Activated T-helper 1 cell treated with anti-CD3 and anti-CD28 coated beads, Interleukin-2, amount 50 U/mL, for 16 hours (primary cell): ENCODE data around the gene ACBD7.

Experiments
- DNase-seq, 2 donors: peaks; one replicate each; pipeline ENCODE4 v3.0.0-alpha.2; 2020; ENCODE audit warnings: low read depth in 1 of 2, low spot score in 1 of 2

The ACBD7 gene

DNA sequence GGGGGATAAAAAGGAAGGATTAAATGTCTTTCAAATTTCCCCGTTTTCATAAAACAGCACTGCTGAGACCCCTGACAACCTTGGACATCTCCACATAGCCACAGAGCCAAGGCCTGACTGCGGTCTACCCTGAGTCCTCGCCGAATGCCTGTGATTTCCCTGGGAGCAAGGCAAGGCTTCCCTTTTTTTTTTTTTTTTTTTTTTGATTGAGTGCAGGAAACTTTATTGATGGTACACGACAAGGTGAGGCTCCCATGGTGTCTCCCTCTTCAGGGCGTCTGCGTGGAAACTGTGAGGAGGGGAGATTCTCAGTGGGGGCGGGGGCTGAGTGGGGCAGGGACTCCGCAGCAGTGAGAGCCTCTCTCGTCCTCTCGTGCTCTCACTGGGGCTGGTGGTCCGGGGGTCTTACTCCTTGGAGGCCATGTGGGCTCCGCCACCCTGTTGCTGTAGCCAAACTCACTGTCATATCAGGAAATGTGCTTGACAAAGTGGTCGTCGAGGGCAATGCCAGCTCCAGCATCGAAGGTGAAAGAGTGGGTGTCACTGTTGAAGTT lies 4.4 kb upstream of the ACBD7 start:
- DNase-seq = no peak

DNA sequence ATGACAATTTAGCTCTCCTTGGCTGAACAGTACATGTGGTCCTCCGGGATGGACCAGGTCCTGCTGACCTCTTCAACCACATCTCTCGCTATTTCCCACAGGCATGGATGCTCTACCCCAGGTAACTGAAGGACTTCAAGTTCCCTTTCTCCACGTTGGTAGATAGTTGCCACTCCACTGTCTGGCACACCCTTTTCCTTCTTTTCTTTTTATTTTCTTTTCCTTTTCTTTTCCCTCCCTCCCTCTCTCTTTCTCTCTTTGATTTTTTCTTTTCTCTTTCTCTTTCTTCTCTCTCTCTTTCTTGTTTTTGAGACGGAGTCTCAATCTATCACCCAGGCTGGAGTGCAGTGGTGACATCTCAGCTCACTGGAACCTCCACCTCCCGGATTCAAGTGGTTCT lies 2.8 kb upstream of the ACBD7 start:
- DNase-seq = no peak

DNA sequence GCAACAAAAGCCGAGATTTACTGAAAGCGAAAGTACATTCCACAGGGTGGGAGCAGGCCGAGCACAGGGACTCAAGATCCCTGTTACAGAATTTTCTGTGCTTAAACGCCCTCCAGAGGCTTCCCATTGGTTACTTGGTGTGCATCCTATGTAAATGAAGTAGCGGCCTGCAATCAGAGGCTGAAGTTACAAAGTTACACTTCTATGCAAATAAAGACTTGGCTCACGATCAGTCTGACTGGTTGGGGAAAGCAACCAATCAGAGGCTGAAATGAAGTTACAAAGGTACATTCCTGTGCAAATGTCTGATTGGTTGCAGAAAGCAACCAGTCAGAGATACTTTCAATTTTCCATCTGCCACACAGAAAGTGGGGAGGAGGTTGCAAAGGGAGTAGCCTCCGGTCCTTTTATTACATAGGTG lies 4.1 kb downstream of the ACBD7 start:
- no peak for DNase-seq

DNA sequence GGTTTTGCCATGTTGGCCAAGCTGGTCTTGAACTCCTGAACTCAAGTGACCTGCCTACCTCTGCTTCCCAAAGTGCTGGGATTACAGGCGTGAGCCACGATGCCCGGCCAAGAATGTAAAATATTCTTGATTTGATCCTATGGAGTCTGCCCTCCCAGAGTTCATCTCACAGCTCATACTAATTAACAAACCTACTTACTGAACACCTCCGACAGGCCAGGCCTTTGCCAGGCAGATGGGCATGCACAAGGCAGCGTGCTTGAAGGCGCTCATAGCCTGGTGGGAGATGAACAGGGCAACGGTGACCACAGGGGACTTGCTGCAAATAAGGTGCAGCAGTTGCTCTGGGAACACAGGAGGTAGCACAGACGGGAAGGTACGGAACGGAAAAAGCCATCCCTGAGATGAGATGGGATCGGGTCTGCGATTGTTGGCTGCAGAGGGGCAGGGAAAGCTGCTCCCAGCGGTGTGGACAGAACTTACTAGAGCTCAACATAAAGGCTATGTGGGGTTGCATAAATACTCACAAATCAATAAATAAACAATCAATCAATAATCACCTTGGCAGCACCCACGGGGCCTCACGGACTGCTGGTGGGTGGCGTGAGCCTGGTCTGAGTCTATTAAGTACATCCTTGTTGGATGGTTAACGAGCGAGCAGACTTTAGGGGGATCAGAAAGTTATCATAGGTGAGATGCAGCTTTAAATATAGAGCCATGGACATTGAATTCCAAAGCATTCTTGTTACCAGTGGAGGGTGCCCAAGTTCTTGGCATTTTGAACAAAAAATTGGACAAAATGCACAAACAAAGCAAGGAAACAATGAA lies 4.7 kb downstream of the ACBD7 start:
- DNase-seq = no peak

DNA sequence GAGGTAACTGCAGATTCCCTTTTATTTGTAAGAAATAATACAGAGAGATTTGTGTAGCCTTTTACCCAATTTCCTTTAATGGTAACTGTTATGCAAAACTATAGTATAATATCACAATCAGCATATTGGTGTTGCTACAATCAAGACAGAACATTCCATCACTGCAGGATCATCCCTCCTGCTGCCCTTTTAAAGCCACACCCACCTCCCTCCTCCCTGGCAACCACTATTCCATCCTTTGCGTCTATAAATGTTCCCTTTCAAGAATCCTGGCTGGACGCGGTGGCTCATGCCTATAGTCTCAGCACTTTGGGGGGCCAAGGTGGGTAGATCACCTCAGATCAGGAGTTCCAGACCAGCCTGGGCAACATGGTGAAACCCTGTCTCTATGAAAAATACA lies 13.2 kb downstream of the ACBD7 start:
- no peak for DNase-seq

DNA sequence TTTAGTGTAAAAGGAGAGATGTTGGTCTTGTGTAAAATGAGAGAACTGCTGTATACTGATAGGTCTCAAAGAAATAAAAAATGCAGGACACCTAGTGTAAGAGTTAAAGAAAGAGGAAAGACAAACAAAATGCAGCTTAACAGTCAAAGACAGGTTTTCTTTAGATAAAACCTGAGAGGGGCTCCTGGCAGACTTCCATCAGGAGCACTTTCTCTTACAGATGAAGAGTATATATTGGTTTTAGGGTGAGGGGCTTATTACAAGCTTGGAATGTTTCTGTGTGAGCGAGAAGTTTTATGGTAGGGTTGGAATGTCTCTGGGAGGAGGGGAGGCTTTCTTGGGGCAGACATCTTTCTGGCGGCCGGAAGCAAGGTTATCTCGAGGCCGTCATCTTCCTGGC lies 16.2 kb downstream of the ACBD7 start:
- DNase-seq = no peak

DNA sequence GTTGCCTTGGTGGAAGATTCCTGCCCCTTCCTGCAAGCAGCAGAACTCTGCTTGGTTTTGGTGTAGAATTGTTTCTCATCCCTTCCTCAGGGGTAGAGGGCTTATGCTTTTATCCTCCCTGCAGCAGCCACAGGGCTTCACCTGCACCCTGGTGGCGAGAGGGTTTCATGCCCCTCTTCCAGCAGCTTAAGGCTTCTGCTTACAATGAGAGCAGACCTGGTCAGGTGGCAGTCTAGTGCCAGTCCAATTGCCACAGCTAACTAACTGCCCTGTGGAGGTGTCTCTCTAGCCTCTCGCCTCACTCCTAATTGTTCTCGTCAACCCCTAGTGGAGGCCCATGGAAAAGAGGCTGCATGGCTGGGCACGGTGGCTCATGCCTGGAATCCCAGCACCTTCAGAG lies 19.3 kb downstream of the ACBD7 start:
- DNase-seq = no peak

DNA sequence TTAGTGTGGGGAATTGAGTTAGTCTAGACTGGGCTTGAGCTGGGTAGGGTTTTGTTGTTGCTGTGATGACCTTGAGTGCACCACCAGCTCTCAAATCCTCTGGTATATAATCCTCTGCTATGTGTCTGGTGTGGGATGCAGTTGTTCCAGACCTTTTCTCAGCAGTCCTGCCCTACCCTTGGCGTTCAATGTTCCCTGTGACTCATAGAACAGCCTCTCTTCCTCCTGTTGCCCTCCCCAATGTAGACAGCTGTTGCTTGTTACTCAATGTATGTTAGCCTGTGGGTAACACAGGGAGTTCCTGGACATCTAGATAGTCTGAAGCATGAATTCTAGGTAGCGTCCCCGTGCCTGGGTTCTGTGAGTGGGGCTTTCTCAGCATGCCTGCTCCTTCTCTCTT lies 19.8 kb downstream of the ACBD7 start:
- no peak for DNase-seq

DNA sequence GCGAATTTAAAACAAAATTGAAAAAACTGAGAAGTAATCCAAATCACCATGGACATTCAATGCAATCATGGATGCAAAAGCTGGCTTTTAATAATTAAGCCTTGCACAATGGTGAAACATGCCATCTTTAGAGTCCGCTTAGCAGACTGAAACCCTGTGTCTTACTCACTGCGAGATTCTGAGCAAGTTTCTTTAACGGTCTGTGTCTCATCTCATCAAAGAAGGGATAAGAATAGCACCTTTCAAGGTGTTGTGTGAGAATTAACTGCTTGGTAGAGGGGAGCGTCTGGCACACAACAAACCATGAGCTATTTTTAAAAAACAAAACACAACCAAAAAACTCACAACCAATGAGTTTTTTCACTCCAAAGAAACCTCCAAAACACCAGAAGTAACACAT lies 21.4 kb downstream of the ACBD7 start:
- DNase-seq = no peak

DNA sequence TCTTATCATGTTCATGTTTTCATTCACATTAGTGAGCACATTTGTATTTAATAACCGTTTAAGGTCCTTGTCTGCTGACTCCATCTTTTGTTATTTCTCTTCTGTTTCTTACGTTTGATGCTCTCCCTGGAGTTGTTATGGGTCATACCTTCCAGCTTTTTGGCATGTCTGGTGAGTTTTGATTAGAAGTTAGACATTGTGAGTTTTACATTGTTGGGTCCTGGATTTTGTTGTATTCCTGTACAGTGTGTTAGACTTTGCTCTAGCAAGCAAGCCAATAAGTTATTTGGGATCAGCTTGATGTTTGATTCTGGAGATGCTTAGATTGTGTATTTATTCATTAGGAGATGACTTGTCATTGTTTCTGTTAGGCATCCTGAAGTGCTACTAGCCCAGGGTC lies 27.9 kb downstream of the ACBD7 start:
- no peak for DNase-seq

DNA sequence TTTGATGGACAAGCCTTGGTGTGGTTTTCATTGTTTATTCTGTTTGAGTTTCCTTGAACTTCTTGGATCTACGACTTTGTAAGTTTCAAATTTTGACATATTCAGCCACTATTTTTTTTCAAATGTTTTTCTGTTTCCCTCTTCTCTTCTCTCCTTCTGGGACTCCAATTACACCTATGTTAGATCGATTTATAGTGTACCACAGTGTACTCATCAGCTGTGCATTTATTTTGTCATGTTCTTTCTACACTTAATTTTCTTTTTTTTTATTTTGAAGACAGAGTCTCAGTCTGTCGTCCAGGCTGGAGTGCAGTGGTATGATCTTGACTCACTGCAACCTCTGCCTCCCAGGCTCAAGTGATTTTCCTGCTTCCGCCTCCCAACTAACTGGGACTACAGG lies 28.7 kb downstream of the ACBD7 start:
- no peak for DNase-seq

DNA sequence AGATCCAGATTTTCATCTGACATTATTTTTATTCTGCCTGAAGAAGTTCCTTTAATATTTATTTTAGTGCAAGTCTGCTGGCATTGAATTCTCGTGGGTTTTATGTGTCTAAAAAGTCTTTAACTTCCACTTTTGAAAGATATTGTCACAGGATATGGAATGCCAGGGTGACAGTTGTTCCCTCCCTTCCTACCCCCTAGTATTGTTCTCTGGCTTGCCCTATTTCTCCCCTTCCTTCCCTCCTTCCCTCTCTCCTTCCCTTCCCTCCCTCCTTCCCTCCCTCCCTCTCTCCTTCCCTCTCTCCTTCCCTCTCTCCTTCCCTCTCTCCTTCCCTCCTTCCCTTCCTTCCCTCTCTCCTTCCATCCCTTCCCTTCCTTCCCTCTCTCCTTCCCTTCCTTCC lies 29.9 kb downstream of the ACBD7 start:
- no peak for DNase-seq

DNA sequence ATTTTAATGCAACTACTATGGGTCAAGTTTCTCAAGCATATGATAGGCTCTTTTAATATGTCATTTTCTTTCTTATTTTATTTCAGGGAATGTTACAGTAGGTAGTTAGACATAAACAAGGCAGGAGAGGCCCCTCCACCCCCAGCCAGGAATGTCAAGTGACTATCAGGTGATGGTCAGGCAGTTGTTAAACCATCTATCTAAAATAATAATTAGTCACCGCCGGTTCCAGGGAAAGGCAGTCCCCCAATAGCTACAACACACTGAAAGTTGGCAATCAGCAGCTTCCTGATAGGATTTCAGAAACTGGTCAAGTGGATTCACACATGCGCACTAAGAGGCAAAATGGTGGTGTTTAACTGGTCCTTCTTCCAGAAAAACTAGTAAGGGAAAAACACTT lies 35.5 kb downstream of the ACBD7 start:
- no peak for DNase-seq

DNA sequence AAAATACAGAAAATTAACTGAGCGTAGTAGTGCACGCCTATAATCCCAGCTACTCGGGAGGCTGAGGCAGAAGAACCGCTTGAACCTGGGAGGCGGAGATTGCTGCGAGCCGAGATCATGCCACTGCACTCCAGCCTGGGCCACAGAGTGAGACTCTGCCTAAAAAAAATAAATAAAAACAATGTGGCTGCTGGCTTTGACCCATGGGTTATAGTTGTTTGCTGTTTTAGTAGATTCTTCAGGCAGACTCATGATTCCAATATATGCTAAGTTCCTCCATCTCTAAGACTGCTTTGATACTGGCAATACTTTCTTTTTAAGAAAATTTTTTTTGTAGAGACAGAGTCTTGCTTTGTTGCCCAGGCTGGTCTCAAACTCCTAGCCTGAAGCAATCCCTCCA lies 36.5 kb downstream of the ACBD7 start:
- DNase-seq = no peak

DNA sequence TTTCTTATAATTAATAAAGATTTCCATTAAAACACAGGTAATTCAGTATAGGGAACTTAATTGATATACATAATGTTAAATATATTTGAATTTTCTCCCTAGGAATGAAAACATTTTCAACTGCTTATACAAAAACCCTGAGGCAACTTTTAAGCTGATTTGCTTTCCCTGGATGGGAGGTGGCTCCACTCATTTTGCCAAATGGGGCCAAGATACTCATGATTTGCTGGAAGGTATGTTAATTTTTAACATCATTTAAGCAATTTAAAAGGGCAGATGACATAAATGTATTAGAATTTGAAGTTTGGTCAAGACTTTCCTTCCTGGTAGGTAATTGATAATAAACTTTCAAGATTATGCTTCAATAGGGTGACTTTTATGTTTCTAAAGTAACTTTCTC lies 39.0 kb downstream of the ACBD7 start:
- no peak for DNase-seq

DNA sequence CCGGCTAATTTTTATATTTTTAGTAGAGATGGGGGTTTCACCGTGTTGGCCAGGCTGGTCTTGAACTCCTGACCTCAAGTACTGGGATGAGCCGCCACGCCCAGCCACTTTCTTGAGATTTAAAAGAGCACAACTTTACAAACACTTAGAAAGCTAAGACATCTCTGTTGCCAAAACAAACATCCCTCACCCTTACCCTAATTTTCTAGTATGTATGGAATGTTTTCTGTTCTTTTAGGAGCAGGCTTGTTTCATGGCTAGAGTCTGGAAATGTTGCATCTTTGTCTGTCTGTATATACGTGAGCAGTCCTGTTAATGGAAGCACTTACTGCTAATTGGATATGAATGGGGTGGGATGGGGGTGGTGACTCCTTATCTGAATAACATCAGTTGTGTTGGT lies 42.0 kb downstream of the ACBD7 start:
- DNase-seq = no peak

DNA sequence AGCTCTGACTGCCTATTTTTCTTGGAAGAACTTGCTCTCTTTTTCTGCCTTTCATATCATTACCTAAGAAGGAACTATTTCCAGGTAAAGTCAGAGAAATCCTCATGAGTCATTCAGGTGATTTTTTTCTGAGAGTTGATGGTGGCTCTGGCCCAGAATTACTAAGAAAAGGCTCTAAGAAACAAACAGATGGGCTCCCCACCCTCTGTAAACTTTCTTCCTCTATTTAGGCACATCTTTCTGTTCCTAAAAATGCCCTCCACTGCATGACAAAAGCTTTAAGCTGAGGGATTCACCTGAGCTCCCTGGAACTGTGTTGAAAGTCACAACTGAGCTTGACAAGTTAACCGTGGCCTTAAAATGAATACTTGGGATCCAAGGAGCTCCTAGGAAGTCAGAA lies 43.2 kb downstream of the ACBD7 start:
- DNase-seq = no peak

DNA sequence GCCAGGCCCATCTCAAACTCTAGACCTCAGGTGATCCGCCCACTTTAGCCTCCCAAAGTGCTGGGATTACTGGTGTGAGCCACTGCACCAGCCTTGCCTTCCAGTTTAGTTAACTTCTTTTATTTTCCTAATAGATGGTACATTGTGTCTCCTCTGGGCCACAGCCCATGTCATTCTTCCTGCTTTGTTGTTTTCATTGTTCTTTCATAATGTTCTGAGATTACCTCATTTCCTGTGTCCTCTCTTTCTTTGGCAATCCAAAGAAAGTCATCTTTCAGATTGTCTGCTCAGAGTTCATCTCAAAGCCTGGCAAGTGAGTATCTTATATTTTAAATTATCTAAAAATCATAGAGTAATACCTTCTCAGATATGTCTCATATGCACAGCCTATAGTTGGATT lies 44.9 kb downstream of the ACBD7 start, which contains the start of gene OLAH:
TSS of gene OLAH (plus strand) at position 270 of the 400 bp plus-strand sequence. CDS start 3,346 bp downstream, outside the sequence.
- no peak for DNase-seq

DNA sequence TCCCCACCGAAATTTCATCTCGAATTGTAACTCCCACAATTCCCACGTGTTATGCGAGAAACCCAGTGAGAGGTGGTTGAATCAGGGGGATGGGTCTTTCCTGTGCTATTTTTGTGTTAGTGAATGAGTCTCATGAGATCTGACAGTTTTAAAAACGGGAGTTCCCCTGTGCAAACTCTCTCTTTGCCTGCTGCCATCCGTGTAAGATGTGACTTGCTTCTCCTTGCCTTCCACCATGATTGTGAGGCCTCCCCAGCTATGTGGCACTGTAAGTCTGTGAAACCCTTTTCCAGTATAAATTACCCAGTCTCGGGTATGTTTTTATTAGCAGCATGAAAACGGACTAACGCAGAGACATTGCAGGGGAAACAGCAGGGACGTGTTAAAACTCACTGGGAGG lies 50.2 kb downstream of the ACBD7 start:
- no peak for DNase-seq

DNA sequence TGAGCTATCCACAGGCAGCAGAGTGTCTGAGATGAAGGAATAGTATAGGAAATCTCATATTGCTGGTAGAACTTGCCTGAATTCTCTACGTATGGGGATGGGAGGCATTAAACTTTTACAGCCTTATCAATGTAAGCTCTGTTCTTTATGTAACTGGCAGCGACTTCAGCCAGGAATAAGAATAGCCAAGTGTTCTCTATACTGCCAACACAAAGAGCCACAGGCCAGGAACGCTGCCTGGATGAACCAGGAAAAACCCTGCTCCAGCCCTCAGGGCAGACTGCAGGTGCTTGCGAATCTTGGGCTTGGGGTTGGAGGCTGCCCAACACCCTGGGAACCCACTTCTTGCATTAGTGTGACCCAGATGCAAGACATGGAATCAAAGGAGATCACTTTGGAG lies 50.9 kb downstream of the ACBD7 start:
- no peak for DNase-seq

DNA sequence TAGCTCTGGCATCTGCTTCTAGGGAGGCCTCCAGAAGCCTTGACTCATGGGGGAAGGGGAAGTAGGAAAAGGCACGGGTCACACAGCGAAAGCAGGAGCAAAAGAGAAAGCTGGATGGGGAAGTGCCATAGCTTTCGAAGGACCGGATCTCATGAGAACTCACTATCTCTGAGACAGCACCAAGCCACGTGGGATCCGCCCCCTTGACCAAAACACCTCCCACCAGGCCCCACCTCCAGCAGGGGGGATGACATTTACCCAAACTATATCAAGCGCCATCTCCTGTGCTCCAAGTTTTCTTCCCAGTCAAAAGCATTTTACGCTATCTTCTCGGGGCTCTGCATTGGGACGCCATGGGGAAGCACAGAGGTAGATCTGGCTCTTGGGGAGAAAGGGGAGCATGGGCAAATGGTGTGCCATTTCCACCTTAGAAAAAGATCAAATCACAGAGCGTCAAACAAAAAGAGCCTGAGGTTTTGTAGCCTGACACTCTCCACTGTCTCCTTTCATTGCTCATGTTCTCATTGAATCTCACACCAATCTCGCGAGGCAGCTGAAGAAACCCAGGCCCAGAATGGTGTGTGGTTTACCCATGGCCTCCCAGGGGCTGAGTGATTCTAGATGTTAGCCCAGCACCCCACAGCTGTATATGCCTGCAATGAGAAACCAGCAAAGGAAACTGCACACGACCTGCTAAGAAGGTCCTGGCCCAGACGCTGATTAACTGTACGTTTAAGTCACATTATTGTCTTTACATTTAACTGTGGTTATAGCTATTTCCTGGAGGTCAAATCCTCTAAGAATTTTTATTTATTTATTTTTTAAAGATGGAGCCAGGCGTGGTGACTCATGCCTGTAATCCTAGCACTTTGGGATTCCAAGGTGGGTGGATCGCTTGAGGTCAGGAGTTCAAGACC lies 52.9 kb downstream of the ACBD7 start:
- DNase-seq = no peak

DNA sequence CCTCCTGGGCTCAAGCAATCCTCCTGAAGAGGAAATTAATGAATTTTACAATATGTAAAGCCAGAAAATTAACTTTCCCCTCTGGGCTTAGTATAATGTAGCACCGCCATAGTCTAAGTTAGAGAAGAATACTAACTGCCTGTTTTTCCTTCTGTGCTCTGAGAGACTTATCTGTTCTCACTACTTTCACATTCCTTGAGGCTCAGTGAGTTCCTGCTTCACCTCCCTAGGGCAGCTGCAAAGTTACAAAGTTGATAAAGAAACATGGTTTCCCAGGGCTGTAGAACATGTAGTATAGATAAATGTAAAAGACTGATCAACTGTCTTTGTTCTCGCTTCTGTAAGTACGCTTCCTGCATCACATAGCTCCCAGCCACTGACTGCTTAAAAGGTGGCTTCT lies 60.8 kb downstream of the ACBD7 start:
- DNase-seq = no peak
